Measurements from ENCODE around the gene DNAJC22. TPM values are rescaled to one million over a fixed set of nuclear protein-coding genes. Genes with fewer than 3 reads are reported as not detected.

Gene DNAJC22
- total and polyA plus RNA-seq, 2 of the 13 experiments (the other 11 are each of a cell fraction or from before 2014, with no cell fraction given) = 25.2 to 31.7 TPM

- TF ChIP-seq, protein P1, sequence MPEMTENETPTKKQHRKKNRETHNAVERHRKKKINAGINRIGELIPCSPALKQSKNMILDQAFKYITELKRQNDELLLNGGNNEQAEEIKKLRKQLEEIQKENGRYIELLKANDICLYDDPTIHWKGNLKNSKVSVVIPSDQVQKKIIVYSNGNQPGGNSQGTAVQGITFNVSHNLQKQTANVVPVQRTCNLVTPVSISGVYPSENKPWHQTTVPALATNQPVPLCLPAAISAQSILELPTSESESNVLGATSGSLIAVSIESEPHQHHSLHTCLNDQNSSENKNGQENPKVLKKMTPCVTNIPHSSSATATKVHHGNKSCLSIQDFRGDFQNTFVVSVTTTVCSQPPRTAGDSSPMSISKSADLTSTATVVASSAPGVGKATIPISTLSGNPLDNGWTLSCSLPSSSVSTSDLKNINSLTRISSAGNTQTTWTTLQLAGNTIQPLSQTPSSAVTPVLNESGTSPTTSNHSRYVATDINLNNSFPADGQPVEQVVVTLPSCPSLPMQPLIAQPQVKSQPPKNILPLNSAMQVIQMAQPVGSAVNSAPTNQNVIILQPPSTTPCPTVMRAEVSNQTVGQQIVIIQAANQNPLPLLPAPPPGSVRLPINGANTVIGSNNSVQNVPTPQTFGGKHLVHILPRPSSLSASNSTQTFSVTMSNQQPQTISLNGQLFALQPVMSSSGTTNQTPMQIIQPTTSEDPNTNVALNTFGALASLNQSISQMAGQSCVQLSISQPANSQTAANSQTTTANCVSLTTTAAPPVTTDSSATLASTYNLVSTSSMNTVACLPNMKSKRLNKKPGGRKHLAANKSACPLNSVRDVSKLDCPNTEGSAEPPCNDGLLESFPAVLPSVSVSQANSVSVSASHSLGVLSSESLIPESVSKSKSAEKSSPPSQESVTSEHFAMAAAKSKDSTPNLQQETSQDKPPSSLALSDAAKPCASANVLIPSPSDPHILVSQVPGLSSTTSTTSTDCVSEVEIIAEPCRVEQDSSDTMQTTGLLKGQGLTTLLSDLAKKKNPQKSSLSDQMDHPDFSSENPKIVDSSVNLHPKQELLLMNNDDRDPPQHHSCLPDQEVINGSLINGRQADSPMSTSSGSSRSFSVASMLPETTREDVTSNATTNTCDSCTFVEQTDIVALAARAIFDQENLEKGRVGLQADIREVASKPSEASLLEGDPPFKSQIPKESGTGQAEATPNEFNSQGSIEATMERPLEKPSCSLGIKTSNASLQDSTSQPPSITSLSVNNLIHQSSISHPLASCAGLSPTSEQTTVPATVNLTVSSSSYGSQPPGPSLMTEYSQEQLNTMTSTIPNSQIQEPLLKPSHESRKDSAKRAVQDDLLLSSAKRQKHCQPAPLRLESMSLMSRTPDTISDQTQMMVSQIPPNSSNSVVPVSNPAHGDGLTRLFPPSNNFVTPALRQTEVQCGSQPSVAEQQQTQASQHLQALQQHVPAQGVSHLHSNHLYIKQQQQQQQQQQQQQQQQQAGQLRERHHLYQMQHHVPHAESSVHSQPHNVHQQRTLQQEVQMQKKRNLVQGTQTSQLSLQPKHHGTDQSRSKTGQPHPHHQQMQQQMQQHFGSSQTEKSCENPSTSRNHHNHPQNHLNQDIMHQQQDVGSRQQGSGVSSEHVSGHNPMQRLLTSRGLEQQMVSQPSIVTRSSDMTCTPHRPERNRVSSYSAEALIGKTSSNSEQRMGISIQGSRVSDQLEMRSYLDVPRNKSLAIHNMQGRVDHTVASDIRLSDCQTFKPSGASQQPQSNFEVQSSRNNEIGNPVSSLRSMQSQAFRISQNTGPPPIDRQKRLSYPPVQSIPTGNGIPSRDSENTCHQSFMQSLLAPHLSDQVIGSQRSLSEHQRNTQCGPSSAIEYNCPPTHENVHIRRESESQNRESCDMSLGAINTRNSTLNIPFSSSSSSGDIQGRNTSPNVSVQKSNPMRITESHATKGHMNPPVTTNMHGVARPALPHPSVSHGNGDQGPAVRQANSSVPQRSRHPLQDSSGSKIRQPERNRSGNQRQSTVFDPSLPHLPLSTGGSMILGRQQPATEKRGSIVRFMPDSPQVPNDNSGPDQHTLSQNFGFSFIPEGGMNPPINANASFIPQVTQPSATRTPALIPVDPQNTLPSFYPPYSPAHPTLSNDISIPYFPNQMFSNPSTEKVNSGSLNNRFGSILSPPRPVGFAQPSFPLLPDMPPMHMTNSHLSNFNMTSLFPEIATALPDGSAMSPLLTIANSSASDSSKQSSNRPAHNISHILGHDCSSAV (CRISPR knock-in tag; IDR thresholded peaks at IDR 0.05; ENCODE audit: borderline replicate concordance) = no peak
- TF ChIP-seq NONO (IDR thresholded peaks at IDR 0.05) (no peak), NONO (CRISPR knock-in tag; conservative IDR thresholded peaks at IDR 0.05) (no peak), PAX8 (CRISPR knock-in tag; IDR thresholded peaks at IDR 0.05; ENCODE audit: borderline replicate concordance) (no peak), AGO1 (IDR thresholded peaks at IDR 0.05; ENCODE audit: low read depth, low read length, poor library complexity, severe bottlenecking) (no peak), SMAD9 (CRISPR knock-in tag; IDR thresholded peaks at IDR 0.05) (no peak), MLXIP (CRISPR knock-in tag; IDR thresholded peaks at IDR 0.05; ENCODE audit: borderline replicate concordance) (no peak), ZFAT (CRISPR knock-in tag; conservative IDR thresholded peaks at IDR 0.05) (no peak), RXRA (CRISPR knock-in tag; IDR thresholded peaks at IDR 0.05) (peak; percentile 14; the same call in 1 of the 2 replicates)
- TF ChIP-seq, protein P2, sequence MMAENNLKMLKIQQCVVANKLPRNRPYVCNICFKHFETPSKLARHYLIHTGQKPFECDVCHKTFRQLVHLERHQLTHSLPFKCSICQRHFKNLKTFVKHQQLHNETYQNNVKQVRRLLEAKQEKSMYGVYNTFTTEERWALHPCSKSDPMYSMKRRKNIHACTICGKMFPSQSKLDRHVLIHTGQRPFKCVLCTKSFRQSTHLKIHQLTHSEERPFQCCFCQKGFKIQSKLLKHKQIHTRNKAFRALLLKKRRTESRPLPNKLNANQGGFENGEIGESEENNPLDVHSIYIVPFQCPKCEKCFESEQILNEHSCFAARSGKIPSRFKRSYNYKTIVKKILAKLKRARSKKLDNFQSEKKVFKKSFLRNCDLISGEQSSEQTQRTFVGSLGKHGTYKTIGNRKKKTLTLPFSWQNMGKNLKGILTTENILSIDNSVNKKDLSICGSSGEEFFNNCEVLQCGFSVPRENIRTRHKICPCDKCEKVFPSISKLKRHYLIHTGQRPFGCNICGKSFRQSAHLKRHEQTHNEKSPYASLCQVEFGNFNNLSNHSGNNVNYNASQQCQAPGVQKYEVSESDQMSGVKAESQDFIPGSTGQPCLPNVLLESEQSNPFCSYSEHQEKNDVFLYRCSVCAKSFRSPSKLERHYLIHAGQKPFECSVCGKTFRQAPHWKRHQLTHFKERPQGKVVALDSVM (CRISPR knock-in tag; IDR thresholded peaks at IDR 0.05) = peak; percentile 78; the same call in 1 of the 2 replicates
- TF ChIP-seq, protein P3, sequence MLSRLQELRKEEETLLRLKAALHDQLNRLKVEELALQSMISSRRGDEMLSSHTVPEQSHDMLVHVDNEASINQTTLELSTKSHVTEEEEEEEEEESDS (CRISPR knock-in tag; IDR thresholded peaks at IDR 0.05; ENCODE audit: borderline replicate concordance) = no peak
Observed at GRCh38 chr12:49366096-49366651, 19.5 kb downstream of the DNAJC22 start (continued).
